Osteoblast (primary cell): ENCODE measurements around the gene RSPO1. TPM values are rescaled to one million over a fixed set of nuclear protein-coding genes. Genes with fewer than 3 reads are reported as not detected.

ENCODE experiments used
- DNase-seq: peaks from one replicate; pipeline ENCODE4 v3.0.0; 2011; ENCODE audit warnings: low spot score, mixed read lengths; ENCODE audit not compliant: insufficient read length; ENCODE audit errors: missing footprints
- H2AFZ ChIP-seq: 2 replicates; pipeline ENCODE4 v1.6.0; 2011; ENCODE audit warnings: mild to moderate bottlenecking, low read length
- H3K27ac ChIP-seq: 2 replicates; pipeline ENCODE4 v1.5.1; 2011; ENCODE audit warnings: mild to moderate bottlenecking, low read depth, low read length, moderate library complexity
- H3K27me3 ChIP-seq: 2 replicates; pipeline ENCODE4 v1.6.0; 2012; ENCODE audit warnings: mild to moderate bottlenecking, control low read depth, inconsistent platforms, low read length, moderate library complexity; ENCODE audit not compliant: insufficient read depth
- H3K36me3 ChIP-seq: 2 replicates; pipeline ENCODE4 v1.5.1; 2011; ENCODE audit warnings: mild to moderate bottlenecking, low read length, control low read depth, moderate library complexity; ENCODE audit not compliant: insufficient read depth
- H3K4me1 ChIP-seq: 2 replicates; pipeline ENCODE4 v1.5.1; 2011; ENCODE audit warnings: mild to moderate bottlenecking, low read length, control low read depth, moderate library complexity; ENCODE audit not compliant: insufficient read depth
- H3K4me2 ChIP-seq: 2 replicates; pipeline ENCODE4 v1.6.0; 2011; ENCODE audit warnings: mild to moderate bottlenecking, low read length; ENCODE audit not compliant: insufficient read depth
- H3K4me3 ChIP-seq: fragments of 200-600 bp; sonication (generic); 3 replicates; pipeline ENCODE4 v1.5.1; 2012; ENCODE audit warnings: mild to moderate bottlenecking, low read length, inconsistent platforms; ENCODE audit not compliant: insufficient read depth
- H3K79me2 ChIP-seq: 2 replicates; pipeline ENCODE4 v1.6.0; 2012; ENCODE audit warnings: mild to moderate bottlenecking, low read length, control low read depth, inconsistent platforms; ENCODE audit not compliant: insufficient read depth
- H3K9me3 ChIP-seq: 2 replicates; pipeline ENCODE4 v1.5.1; 2011; ENCODE audit warnings: low read depth, low read length, control low read depth
- H4K20me1 ChIP-seq: 2 replicates; pipeline ENCODE4 v1.6.0; 2012; ENCODE audit warnings: mild to moderate bottlenecking, low read length, control low read depth; ENCODE audit not compliant: insufficient read depth
- CTCF ChIP-seq: IDR thresholded peaks from 2 replicates; pipeline ENCODE4 v1.5.1; 2011; ENCODE audit warnings: mild to moderate bottlenecking, low read depth, low read length, moderate library complexity; ENCODE audit errors: extremely low read depth
- total RNA-seq: library from RNA; depleted of rRNA; stranded (reverse); fragments of >200 nt; gene quantifications from 2 replicates; pipeline ENCODE4 v1.2.3, GENCODE V29; 2012

The RSPO1 gene
- total RNA-seq, 1 donor: 0.36 TPM

- H3K36me3 ChIP-seq: no peaks in the 10 kb centered on the region
- no peak for TF ChIP-seq CTCF
- H3K4me2 ChIP-seq: no peak overlapping the region
- H3K27ac ChIP-seq: no peak overlapping the region
- DNase-seq: no peak
- no peak overlapping the region for H2AFZ ChIP-seq
- H3K79me2 ChIP-seq: no peaks in the 10 kb centered on the region
- no peak overlapping the region for H3K4me3 ChIP-seq
- peaks cover 6% of the 10 kb centered on the region for H3K27me3 ChIP-seq
- no peaks in the 10 kb centered on the region for H3K9me3 ChIP-seq
- no peaks in the 10 kb centered on the region for H3K4me1 ChIP-seq
- no peaks in the 10 kb centered on the region for H4K20me1 ChIP-seq
Observed at GRCh38 chr1:37620707-37621106, 14.0 kb downstream of the RSPO1 start.

DNA sequence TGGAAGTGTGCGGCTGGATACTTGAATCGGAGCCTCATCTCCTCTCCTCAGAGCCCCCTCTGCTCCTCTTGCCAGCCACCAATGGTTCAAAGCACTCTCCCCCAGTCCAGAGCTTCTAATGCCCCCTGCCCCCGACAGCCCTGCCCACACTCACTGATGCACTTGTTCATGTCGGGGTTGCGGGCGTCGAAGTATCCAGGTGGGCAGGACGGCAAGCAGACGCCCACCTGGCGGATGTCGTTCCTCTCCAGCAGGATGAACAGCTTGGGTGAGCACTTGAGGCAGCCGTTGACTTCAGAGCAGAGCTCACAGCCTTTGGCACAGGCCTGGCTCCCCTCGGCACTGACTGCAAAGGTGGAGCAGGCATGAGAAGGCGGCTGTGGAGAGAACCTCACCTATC, 18.4 kb downstream of the RSPO1 start:
- Histone ChIP-seq H3K79me2 (no peaks in the 10 kb centered on the region), H2AFZ (no peak overlapping the region), H3K4me2 (no peak overlapping the region), H3K36me3 (no peaks in the 10 kb centered on the region), H3K9me3 (no peaks in the 10 kb centered on the region), H3K4me3 (no peak overlapping the region), H3K4me1 (no peaks in the 10 kb centered on the region), H3K27ac (no peak overlapping the region), H3K27me3 (peaks cover 9% of the 10 kb centered on the region), H4K20me1 (no peaks in the 10 kb centered on the region)
- no peak for TF ChIP-seq CTCF
- no peak for DNase-seq

GRCh38 chr1:37614105-37614504, 20.6 kb downstream of the RSPO1 start:
- Histone ChIP-seq H3K27me3 (peaks cover 13% of the 10 kb centered on the region), H3K4me2 (no peak overlapping the region), H4K20me1 (no peaks in the 10 kb centered on the region), H3K79me2 (no peaks in the 10 kb centered on the region), H2AFZ (no peak overlapping the region), H3K4me3 (no peak overlapping the region), H3K27ac (no peak overlapping the region), H3K4me1 (no peaks in the 10 kb centered on the region), H3K36me3 (no peaks in the 10 kb centered on the region), H3K9me3 (no peaks in the 10 kb centered on the region)
- TF ChIP-seq CTCF: no peak
- DNase-seq: no peak

DNA sequence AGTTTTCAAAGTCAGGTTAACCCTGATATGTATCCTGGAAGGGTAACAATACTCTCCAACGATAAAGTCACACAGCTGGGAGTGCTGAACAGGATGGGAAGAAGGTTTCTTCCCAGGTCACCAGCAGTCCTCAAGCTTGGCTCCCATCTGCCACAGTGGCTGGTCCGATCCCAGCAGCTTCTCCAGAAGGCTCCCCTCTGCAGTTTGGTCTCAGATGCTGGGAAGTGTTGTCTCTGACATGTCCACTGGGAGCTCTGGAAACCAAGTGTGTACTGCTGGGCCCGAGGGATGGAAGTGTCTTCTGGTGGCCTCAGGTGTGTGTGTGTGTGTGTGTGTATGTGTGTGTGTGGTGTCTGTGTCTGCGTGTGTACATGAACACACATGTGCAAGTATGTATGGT, 22.5 kb downstream of the RSPO1 start:
- Histone ChIP-seq H3K4me3 (no peak overlapping the region), H3K36me3 (no peaks in the 10 kb centered on the region), H3K4me1 (no peaks in the 10 kb centered on the region), H3K9me3 (no peaks in the 10 kb centered on the region), H3K27ac (no peak overlapping the region), H3K79me2 (no peaks in the 10 kb centered on the region), H3K4me2 (no peak overlapping the region), H3K27me3 (peaks cover 14% of the 10 kb centered on the region), H4K20me1 (no peaks in the 10 kb centered on the region), H2AFZ (no peak overlapping the region)
- no peak for TF ChIP-seq CTCF
- no peak for DNase-seq
